GM19467 (cell line): ENCODE data around the gene PDE4C.

Experiments used
- ATAC-seq: cut with Tn5 transposase; IDR thresholded peaks from one replicate; pipeline ENCODE4 v1.9.1; 2021; ENCODE audit warnings: mild to moderate bottlenecking, moderate library complexity; ENCODE audit not compliant: unreplicated experiment

The PDE4C gene

DNA sequence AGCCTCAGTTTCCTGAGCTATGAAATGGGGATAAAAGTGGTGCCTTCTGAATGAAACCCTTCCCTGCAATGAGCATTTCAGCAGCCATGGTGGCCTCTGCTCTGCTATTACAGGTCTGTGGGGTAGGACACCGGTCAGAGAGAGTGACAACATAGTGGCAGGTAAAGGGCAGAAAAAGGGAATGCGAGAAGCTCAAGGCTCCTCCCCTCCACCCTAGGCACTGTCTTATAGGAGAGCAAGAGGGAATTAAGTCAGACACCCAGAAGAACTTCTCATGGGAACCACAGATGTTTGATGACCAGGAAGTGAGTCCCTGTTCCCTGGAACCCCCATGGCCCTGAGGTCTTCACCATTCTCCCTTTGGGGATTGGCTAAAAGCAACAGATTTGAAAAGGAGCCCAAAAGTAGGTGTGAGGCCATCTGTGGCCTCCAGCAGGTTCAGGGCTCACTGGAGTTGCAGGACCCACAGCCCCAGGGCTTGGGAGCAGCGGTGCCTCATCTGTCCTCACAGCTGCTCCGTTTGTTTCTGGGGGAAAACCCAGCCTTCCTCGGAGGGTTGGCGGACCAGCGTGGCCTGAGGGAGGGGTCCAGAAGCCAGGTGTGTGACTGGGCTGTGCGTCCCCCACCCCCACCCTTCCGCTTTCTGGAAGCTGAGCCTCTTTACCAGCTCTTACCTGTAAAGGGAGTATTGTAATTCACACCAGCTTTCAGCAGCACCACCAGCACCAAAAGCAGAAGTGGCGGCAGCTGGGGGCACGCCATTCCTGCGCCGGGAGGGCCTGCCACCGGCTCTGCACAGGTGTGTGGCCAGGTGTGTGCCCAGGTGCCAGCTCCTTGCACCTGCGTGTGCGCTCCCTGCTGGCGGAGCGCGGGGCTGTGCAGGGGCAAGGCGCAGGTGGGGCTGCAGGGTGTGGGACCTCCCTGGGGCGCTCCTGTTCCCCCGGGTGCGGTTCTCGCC, 28.6 kb upstream of the PDE4C start:
- ATAC-seq: no peak

DNA sequence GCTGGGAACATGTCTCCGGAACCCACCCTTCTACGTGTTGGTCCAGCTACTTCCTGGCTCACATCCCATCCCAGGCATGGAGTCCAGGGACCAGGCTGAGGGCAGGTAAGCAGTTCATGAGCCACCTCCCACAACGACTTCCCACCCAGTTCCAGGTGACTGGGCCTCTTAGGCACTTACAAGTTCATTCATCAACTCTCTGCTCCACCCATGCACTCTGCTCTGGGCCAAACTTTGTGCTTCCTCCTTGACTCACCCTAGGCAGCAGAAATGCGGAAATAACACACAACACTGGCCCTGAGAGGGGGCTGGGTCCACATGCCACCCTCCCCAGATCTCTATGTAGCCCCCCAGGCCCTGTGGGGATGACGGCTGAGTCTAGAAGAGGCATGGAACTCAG, 27.5 kb upstream of the PDE4C start:
- no peak for ATAC-seq

DNA sequence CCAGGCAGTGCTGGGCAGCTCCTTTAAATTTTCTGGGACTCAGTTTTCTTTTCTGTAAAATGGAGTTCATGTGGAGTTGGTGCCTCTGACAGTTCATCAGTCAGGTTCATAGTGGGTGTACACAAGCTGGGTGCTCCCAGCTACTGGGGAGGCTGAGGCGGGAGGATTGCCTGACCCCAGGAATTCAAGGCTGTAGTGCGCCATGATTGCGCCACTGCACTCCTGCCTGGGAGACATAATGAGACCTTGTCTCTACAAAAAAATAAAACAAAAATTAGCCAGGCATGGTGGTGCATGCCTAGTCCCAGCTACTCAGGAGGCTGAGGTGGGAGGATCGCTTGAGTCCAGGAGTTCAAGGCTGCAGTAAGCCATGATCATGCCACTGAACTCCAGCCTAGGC, 26.9 kb upstream of the PDE4C start:
- no peak for ATAC-seq

DNA sequence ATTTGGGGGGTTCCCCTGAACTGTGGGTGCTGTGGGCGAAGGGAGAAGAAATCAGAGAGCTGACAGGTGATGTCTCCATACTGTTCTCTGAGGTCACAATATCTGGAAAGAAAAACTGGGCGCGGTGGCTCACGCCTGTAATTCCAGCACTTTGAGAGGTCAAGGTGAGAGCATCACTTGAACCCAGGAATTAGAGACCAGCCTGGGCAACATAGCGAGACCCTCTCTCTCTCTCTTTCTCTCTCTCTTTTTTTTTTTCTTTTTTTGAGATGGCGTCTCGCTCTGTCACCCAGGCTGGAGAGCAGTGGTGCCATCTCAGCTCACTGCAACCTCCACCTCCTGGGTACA, 26.1 kb upstream of the PDE4C start:
- ATAC-seq: no peak

DNA sequence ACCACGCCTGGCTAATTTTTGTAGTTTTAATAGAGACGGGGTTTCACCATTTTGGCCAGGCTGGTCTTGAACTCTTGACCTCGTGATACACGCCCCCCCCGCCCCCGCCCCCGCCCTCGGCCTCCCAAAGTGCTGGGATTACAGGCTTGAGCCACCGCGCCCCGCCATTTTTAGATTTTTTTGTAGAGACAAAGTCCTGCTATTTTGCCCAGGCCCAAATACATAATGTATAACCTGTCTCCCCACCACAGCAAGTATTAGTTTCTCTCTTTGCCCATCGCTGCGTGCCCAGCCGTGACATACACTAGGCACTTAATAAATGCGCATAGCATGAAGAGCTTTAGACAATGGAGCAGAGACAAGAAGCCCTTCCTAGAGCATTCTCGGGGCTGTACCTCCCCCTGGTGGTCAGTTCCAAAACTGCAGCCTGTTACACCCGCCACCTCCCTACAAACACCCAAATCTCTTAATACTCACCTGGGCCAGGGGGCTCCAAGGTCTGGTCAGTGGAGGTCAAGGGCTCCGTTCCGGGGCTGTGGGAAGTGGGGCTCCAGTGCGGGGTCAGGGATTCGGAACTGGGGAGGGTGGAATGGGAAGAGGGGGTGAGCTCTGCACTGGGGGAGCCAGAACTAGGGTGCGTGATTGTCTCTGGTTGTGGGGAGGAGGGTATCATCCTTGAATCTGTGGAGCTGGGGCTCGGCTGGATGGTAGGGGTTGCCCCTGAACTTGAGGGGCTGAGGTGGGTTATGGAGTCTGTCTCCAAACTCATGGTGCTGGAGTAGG, 25.5 kb upstream of the PDE4C start:
- ATAC-seq: no peak

DNA sequence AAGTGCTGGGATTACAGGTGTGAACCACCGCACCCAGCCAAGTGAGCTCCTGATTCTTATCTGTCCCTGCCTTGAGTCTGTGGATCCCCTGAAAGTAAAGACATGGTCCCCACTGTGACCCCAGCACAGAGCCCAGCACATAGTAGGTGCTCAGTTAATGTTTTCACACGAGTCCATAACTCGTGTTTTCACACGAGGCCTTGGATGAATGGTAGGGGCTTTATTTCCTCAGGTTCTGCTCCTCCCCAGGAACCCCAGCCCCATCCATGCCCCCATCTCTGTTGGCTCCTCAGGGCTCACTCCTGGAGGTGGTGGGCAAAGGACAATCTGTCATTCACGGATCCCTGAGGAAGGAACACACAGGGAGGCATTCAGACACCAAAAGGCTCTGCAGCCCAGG, 23.6 kb upstream of the PDE4C start:
- no peak for ATAC-seq

DNA sequence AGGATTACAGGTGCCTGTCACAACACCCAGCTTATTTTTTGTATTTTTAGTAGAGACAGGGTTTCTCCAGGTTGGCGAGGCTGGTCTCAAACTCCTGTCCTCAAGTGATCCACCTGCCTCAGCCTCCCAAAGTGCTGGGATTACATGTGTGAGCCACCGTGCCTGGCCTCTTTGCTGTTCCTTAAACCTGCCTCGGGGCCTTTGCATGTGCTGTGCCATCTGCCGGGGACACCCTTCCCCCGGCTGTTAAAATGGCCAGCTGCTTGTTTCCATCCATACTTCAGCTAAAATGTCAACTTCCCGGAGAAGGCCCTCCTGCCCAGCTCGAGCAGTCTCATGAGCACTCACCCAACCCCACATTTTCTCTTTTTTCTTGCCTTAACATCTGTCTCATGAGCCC, 19.1 kb upstream of the PDE4C start:
- ATAC-seq: no peak

DNA sequence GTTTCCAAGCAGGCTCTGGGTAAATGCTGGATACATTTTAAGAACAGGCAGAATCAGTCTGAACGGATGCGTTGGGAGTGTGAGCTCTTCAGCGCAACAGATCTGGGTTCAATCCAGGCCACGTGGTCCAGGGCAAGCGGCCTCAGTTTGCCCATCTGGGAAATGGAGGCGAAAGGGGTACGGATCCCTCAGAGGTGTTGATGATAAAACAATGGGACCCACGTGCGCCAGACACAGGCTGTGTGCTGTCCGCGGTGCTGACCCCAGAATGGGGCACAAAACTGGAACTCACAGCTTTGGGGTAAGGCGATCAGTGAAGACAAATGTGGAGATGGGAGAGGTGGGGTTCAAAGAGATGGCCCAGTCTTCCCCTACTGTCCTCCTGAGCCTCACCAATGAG, 13.1 kb upstream of the PDE4C start:
- no peak for ATAC-seq

DNA sequence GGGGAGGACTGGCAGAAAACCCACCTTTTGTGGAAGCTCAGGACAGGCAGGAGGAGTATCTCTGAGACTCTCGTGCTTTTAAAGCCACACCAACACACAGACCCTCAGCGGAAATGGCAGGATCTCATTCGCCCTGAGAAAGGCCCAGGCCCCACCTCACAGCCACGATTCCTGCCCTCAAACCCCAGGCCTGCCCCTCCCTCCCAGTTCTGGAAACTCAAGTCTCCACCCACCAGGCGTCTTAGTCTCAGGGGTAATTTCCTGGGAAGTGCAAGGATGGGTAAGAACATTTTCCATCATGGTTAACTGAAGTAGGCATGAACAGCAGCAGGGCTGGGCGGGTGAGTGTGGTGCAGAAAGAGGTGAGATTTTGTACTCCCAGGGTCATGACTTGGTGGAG, 8.0 kb upstream of the PDE4C start:
- ATAC-seq: no peak

DNA sequence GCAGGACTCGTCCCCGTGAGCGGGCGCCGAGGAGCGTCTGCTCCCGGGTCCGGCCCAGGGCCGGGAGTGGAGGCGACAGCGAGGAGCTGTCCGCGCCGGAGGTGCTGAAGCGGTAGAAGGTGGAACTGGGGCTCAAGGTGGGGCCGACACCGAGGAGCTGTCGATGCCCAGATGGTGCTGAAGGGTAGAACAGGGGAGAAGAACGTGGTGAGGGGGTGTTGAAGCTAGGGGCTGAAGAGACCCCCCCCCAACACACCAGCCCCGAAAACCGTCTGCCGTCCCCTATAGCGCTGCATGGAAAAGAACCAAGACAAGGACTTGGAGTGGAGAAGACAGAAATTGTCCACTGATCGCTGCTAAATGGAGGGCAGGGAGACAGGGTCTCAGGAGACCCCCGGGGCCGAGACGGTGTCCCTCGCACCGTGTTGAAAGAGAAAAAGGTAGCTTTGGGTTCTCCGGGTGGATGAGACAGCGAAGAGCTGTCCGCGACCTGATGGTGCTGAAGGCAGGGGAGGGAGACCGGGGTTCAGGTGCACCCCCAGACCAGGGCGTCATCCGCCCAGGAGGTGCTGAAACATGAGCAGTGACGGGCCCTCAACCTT, 7.1 kb upstream of the PDE4C start:
- no peak for ATAC-seq

DNA sequence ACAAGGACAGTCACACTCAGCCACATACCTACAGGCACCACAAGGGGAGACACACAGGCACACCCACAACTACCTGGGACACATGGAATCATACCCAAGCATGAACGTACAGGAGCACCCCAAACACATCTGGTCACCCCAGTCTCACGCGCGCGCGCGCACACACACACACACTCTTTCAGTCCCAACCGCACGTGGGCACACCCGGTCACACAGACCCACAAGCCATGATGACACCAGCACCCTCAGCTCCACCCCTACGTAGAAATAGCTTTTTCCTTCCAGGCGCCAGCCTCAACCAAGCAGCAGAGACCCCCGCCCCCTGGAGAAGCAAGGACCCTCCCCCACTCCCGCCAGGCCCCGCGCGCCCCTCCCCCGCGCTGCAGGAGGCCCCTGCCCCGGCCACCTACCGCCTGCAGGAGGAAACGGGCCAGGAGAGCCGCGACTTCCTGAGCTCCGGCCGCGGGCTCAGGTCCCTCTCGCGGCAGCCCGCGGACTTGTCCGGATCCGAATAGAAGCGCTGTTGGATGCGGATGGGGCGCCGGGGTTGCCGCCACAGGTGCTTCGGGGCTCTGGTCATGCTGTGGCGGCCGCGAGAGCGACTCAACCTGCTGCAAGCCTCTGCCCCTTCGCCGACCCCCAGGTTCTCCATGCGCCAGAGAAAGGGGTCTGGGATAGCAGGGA, 6.4 kb upstream of the PDE4C start:
- ATAC-seq: no peak

DNA sequence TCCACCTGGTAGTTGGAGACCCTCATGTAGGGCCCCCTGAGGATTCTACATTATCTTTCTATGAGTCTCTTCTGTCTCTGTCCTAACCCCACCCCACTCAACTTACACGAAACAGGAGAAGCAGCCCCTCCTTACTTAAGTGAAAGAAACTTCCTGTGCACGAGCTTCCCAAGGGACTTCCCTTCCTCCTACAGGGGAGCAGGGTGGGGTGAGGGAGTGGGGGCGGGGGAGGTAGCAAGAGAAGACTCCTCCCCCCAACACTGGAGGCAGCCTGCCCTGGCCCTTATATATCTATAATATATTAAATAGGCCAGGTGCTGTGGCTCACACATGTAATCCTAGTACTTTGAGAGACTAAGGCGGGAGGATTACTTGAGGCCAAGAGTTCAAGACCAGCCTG, 5.5 kb upstream of the PDE4C start:
- no peak for ATAC-seq

DNA sequence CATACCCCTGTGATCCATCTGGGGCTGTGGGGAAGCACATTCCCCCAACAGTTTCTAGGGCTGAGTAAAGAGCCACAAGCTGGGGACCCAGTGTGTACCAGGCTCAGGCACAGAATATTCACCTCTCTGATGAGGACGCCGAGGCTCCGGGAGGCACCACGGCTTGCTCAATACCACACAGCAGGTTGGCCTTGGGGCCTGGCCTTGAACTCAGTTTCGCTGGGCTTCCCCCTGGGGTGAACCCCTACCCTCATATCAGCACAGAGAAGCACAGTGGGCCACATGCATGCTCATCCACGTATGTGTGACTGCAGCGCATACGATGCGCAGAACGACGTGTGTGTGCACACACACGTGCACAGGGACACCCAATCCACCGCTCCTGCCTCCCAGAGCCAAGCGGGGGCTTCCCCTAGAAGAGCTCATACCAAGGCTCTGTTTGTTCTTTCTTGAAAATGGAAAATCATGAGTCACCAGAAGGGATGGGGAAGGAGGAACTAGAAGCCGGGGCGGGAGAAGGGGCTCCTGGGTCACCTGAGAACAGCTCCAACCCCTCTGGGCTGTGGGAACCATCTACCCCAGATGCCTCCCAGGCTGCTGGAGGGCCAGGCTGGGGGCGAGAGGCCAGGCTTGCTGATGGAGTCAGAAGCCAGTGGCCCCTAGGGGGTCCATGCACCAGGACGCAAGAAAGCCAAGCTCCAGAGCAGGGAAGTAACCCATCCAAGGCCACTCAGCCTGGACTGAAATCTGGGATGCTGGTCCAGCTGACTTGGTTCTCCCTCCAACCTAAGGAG, 4.9 kb upstream of the PDE4C start:
- no peak for ATAC-seq

DNA sequence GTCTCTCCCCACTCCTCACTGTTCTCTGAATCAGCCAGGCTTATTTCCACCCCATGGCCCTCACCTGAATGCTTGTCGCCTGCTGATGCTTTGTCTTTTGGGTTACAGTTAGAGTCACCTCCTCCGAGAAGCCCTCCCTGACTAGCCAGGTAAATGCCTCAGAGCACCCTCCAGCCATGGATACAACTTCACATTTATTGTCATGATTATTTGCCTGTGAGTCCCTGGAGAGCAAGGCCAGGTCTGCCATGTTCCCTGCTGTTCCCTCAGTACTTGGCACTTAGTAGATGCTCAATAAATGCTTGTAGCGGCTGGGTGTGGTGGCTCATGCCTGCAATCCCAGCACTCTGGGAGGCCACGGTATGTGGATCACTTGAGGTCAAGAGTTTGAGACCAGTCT, 3.7 kb upstream of the PDE4C start:
- no peak for ATAC-seq

DNA sequence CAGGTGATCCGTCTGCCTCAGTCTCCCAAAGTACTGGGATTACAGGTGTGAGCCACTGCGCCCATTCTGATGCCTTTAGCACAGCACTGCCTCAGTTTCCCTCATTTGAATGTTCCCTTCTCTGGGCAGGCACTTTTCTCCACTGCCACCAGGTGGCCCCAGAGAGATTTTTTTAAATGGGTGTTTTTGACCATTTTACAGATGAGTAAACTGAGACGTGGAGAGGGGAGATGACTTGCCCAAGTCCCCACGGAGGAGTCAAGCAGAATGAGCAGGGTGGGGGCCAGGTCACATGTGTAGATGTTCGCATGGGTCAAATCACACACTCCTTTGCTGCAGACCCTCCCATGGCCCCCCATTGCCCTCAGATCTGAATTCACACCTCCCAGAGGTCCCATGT, 3.2 kb upstream of the PDE4C start:
- ATAC-seq: no peak

DNA sequence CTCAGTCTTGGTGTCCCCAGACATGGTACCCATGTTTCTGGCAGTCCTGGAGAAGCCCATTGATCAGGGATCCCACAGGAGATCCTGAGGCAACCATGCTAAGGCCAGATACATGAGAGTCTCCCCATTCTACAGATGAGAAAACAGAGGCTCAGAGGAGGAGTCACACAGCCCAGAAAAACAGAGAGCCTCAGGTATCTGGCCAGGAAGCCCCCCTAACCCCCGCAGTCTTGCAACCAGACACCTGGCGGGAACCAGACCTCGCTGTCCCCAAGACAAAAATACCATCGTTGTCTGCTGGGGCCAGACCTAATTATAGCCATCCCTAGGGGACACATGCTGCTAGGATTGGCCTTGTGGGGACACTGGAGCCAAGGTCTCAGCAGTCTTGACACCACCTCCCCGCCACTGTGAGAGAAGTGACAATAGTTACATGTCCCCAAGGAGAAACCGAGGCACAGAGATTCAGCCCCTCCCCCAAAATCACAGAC, 1.6 kb upstream of the PDE4C start:
- ATAC-seq: no peak

DNA sequence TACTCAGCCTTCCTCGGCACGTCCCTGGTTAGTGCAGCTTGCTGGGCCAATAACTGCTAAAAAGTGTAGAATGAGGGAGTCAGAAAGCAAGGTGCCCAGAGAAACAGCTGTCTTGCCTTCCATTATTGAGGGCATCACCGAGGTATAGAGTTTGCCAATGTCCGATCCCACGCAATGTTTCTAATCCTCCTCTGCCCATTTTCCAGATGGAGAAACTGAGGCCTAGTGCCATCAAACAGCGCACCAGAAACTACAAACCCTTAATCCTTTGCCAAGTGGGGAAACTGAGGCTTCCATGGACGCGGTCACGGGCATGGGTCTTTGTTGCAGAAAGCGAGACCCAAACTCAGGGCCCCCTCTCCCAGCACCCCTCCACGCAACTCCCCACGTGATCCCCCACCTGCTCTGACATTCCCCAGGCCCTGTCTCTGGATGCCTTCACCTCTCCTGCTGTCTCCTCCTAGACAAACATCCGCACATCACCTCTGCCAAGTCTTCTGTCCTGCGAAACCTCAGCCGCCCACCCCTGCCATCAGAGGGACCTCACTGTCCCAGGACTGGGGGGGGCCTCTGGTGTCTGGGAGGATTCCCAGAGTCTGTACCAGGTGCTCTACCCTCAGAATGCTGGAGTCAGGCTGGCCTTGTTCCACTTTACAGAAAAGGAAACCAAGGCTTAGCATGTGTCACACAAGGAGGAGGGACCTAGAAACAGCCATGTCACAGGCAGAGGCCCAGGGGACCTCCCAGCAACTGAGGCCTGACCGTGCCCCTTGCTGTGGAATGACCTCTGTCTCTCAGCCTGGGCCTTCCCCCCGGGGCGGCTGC, 930 bp upstream of the PDE4C start:
- no peak for ATAC-seq

DNA sequence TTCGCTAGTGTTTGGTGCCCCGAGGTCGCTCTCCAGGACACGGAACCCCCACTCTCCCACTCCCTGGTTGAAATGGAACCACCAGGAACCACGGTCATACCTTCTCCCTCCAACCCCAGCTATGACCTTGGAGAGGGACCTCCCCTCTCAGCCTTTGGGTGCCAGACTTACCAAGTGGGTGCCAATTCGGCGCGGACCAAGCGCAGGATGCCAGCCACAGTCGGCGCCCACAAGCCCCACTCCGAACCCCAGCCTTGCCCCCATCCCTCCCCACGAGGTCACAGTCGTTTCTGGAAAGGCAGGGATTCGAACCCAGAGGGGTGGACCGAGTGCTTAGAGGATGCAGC, 910 bp downstream of the PDE4C start:
- ATAC-seq: no peak

DNA sequence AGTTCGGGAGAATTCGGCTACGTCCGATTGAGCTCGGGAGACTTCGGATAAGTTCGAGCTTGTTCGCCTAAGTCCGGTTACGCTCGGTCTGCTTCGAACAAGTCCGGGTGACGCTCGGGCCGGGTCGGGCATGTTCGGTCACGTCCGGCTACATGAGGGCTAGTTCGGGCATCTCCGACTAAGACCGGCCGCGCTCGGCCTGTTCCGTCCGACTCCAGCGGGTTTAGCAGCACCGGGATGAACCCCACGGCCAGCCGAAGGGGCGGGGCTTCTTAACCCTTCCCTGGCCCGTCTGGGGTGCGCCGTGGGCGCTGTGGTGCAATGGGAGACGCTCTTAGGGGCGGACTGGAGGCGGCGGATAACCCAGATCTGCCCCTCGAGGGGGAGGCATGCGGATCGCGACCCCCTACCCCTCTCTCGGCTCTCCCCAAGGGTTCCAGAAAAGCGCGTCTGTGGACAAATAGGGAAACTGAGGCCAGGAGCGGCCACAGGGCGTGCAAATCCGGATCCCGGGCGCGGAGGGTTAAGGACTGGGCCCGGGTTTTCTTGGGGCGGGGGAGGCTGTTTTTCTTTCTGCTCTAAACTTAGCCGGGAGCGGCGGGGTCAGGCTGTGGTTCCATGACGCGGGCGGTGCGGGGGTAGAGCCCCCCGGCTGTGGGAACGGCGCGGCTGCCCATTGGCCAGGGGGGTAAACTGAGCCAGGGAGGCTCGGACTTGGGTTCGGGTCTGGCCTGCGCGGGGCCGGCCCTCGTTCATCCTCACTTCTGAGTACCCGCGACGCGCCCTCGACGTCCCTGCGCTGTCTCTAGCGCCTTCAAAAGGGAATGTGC, 1.5 kb downstream of the PDE4C start:
- peak; percentile 89 for ATAC-seq
